PC-9 (cell line): ENCODE measurements around the gene NSMCE1.
"Not testable (repeated sequence)": the region's sequence is repeated elsewhere in the genome, so short reads cannot be mapped to it uniquely, and the experiment has no call there.

Experiments used
- EZH2 ChIP-seq: fragments of 200-600 bp; sonication (generic); IDR thresholded peaks from 2 replicates; pipeline ENCODE4 v1.8.0; 2017; ENCODE audit warnings: antibody characterized with exemption, low read depth
- TF ChIP-seq, protein P1 (sequence below): fragments of 200-600 bp; sonication (generic); conservative IDR thresholded peaks from 2 replicates; pipeline ENCODE4 v1.6.1; 2017; ENCODE audit warnings: mixed run types, antibody characterized with exemption, mild to moderate bottlenecking, moderate library complexity

GRCh38 chr16:27272697-27273096, 4.1 kb upstream of the NSMCE1 start:
- TF ChIP-seq, protein P1, sequence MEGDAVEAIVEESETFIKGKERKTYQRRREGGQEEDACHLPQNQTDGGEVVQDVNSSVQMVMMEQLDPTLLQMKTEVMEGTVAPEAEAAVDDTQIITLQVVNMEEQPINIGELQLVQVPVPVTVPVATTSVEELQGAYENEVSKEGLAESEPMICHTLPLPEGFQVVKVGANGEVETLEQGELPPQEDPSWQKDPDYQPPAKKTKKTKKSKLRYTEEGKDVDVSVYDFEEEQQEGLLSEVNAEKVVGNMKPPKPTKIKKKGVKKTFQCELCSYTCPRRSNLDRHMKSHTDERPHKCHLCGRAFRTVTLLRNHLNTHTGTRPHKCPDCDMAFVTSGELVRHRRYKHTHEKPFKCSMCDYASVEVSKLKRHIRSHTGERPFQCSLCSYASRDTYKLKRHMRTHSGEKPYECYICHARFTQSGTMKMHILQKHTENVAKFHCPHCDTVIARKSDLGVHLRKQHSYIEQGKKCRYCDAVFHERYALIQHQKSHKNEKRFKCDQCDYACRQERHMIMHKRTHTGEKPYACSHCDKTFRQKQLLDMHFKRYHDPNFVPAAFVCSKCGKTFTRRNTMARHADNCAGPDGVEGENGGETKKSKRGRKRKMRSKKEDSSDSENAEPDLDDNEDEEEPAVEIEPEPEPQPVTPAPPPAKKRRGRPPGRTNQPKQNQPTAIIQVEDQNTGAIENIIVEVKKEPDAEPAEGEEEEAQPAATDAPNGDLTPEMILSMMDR = not testable (repeated sequence)
- TF ChIP-seq EZH2 = not testable (repeated sequence)
